IMR-90 (cell line): ENCODE measurements around the gene MEIS1. TPM values are rescaled to one million over a fixed set of nuclear protein-coding genes. Genes with fewer than 3 reads are reported as not detected.

Experiments used
- ATAC-seq: fragments of 200-7000 bp; cut with Tn5 transposase; 2 replicates; pipeline ENCODE4 v1.9.1; 2020; ENCODE audit warnings: low read depth, mild to moderate bottlenecking, moderate library complexity
- BruUV-seq: library from RNA; stranded (reverse); fragments of 400-500 nt; replicated peaks from 2 replicates; lab custom pipeline; 2021; lab: Mats Ljungman, UMichigan
- CTCF ChIA-PET: fragments of 300-600 bp; formaldehyde crosslinking; extraction: SDS; loops from one replicate; lab custom pipeline; 2021; ENCODE audit warnings: antibody characterized with exemption; lab: Yijun Ruan, JAX
- POLR2A ChIA-PET: fragments of 300-600 bp; sonication (Branson Sonifier 250); formaldehyde crosslinking; loops from one replicate; lab custom pipeline; 2022; ENCODE audit warnings: antibody characterized with exemption; ENCODE audit not compliant: unreplicated experiment; lab: Charles Lee
- DNase-seq: peaks from one replicate; pipeline ENCODE4 v3.0.0; 2013
- H2AFZ ChIP-seq: replicated peaks from 2 replicates; pipeline ENCODE3; 2013; ENCODE audit warnings: low read length, mild to moderate bottlenecking; ENCODE audit not compliant: poor library complexity
- H2AK5ac ChIP-seq: 2 replicates; pipeline ENCODE4 v1.6.1; 2013; ENCODE audit warnings: low read depth, low read length, inconsistent platforms
- H2AK9ac ChIP-seq: replicated peaks from 2 replicates; pipeline ENCODE3; 2013; ENCODE audit warnings: mild to moderate bottlenecking, low read depth, low read length, moderate library complexity; ENCODE audit not compliant: poor library complexity
- H2BK120ac ChIP-seq: 2 replicates; pipeline ENCODE4 v1.6.1; 2013; ENCODE audit warnings: low read depth, low read length, inconsistent platforms
- H2BK15ac ChIP-seq: 3 replicates; pipeline ENCODE4 v1.6.1; 2013; ENCODE audit warnings: low read depth, low read length, inconsistent platforms
- H2BK20ac ChIP-seq: 2 replicates; pipeline ENCODE4 v1.6.1; 2013; ENCODE audit warnings: low read depth, mild to moderate bottlenecking, inconsistent platforms, low read length, moderate library complexity
- H2BK5ac ChIP-seq: 2 replicates; pipeline ENCODE4 v1.6.1; 2013; ENCODE audit warnings: mild to moderate bottlenecking, low read depth, low read length, inconsistent platforms; ENCODE audit not compliant: poor library complexity, severe bottlenecking
- H3K14ac ChIP-seq: replicated peaks from 2 replicates; pipeline ENCODE4 v1.6.1; 2013; ENCODE audit warnings: low read depth, low read length, inconsistent platforms
- H3K18ac ChIP-seq: 2 replicates; pipeline ENCODE4 v1.6.1; 2013; ENCODE audit warnings: low read depth, low read length, control low read depth
- H3K23ac ChIP-seq: 2 replicates; pipeline ENCODE4 v1.6.1; 2013; ENCODE audit warnings: low read depth, low read length, inconsistent platforms
- H3K27ac ChIP-seq: 2 replicates; pipeline ENCODE4 v1.5.1; 2013; ENCODE audit warnings: mild to moderate bottlenecking, control low read depth, low read length; ENCODE audit not compliant: insufficient read depth
- H3K27me3 ChIP-seq: 2 replicates; pipeline ENCODE4 v1.6.1; 2013; ENCODE audit warnings: low read length; ENCODE audit not compliant: control insufficient read depth, insufficient read depth
- H3K36me3 ChIP-seq: 2 replicates; pipeline ENCODE4 v1.6.1; 2013; ENCODE audit warnings: low read length, mixed read lengths; ENCODE audit not compliant: control insufficient read depth, insufficient read depth
- H3K4ac ChIP-seq: 2 replicates; pipeline ENCODE4 v1.6.1; 2013; ENCODE audit warnings: low read depth, low read length, inconsistent platforms
- H3K4me1 ChIP-seq: 2 replicates; pipeline ENCODE4 v1.6.1; 2013; ENCODE audit warnings: low read length, mixed read lengths; ENCODE audit not compliant: control insufficient read depth, insufficient read depth
- H3K4me2 ChIP-seq: 2 replicates; pipeline ENCODE4 v1.6.1; 2013; ENCODE audit warnings: low read depth, mild to moderate bottlenecking, control low read depth, low read length, moderate library complexity
- H3K4me3 ChIP-seq: 2 replicates; pipeline ENCODE4 v1.5.1; 2013; ENCODE audit warnings: low read depth, mild to moderate bottlenecking, control low read depth, low read length, moderate library complexity; ENCODE audit not compliant: insufficient read depth
- H3K56ac ChIP-seq: 2 replicates; pipeline ENCODE4 v1.6.1; 2013; ENCODE audit warnings: low read length, inconsistent platforms; ENCODE audit not compliant: insufficient read depth; ENCODE audit errors: extremely low read depth
- H3K79me1 ChIP-seq, 2 experiments: 2 replicates each; pipeline ENCODE4 v1.6.1; 2013; ENCODE audit warnings: low read length in 2 of 2, inconsistent platforms in 1 of 2, low read depth in 1 of 2
- H3K9ac ChIP-seq: 2 replicates; pipeline ENCODE4 v1.6.1; 2013; ENCODE audit warnings: low read depth, low read length, control low read depth
- H3K9me1 ChIP-seq: 2 replicates; pipeline ENCODE4 v1.6.1; 2013; ENCODE audit warnings: low read length, inconsistent platforms; ENCODE audit not compliant: insufficient read depth
- H3K9me3 ChIP-seq: 2 replicates; pipeline ENCODE4 v1.6.1; 2013; ENCODE audit warnings: low read length; ENCODE audit not compliant: control insufficient read depth, insufficient read depth
- H4K20me1 ChIP-seq: 2 replicates; pipeline ENCODE4 v1.6.1; 2013; ENCODE audit warnings: low read length, inconsistent platforms; ENCODE audit not compliant: insufficient read depth
- H4K5ac ChIP-seq: 2 replicates; pipeline ENCODE4 v1.6.1; 2013; ENCODE audit warnings: mild to moderate bottlenecking, low read depth, low read length, control low read depth
- H4K8ac ChIP-seq, 2 experiments: 2 replicates each; pipeline ENCODE4 v1.6.1; 2013; ENCODE audit warnings: low read depth in 2 of 2, low read length in 2 of 2, control low read depth in 1 of 2, inconsistent platforms in 1 of 2
- H4K91ac ChIP-seq: 2 replicates; pipeline ENCODE4 v1.6.1; 2013; ENCODE audit warnings: low read depth, low read length, inconsistent platforms; ENCODE audit not compliant: insufficient read depth
- BHLHE40 ChIP-seq: fragments of 150-350 bp; IDR thresholded peaks from 2 replicates; pipeline ENCODE4 v1.6.1; 2016; ENCODE audit warnings: mild to moderate bottlenecking, low read depth, low read length
- CEBPB ChIP-seq: IDR thresholded peaks from 2 replicates; pipeline ENCODE4 v1.6.1; 2012; ENCODE audit warnings: low read depth, low read length, improper control_type of control experiment
- CHD1 ChIP-seq: IDR thresholded peaks from 2 replicates; pipeline ENCODE4 v1.6.1; 2012; ENCODE audit warnings: low read depth, low read length, improper control_type of control experiment
- CTCF ChIP-seq: conservative IDR thresholded peaks from 2 replicates; pipeline ENCODE4 v1.5.1; 2012; ENCODE audit warnings: mild to moderate bottlenecking, low read depth, low read length, improper control_type of control experiment
- ELK1 ChIP-seq: fragments of 150-350 bp; IDR thresholded peaks from 2 replicates; pipeline ENCODE4 v1.6.1; 2016; ENCODE audit warnings: low read depth, mild to moderate bottlenecking, low read length, moderate library complexity, borderline replicate concordance
- FOS ChIP-seq: fragments of 150-350 bp; IDR thresholded peaks from 2 replicates; pipeline ENCODE4 v1.6.1; 2016; ENCODE audit warnings: low read depth, low read length
- MAFK ChIP-seq: IDR thresholded peaks from 2 replicates; pipeline ENCODE4 v1.6.1; 2012; ENCODE audit warnings: low read depth, low read length, improper control_type of control experiment
- MXI1 ChIP-seq: IDR thresholded peaks from 2 replicates; pipeline ENCODE4 v1.6.1; 2012; ENCODE audit warnings: low read depth, mild to moderate bottlenecking, low read length, moderate library complexity, borderline replicate concordance
- NFE2L2 ChIP-seq: fragments of 150-350 bp; IDR thresholded peaks from 2 replicates; pipeline ENCODE4 v1.6.1; 2016; ENCODE audit warnings: low read depth, mild to moderate bottlenecking, low read length
- POLR2A ChIP-seq: IDR thresholded peaks from 2 replicates; pipeline ENCODE4 v1.6.1; 2012; ENCODE audit warnings: mild to moderate bottlenecking, low read depth, low read length
- RAD21 ChIP-seq: IDR thresholded peaks from 2 replicates; pipeline ENCODE4 v1.6.1; 2012; ENCODE audit warnings: low read length, improper control_type of control experiment
- RCOR1 ChIP-seq: IDR thresholded peaks from 2 replicates; pipeline ENCODE4 v1.6.1; 2012; ENCODE audit warnings: mild to moderate bottlenecking, low read length, improper control_type of control experiment; ENCODE audit not compliant: insufficient replicate concordance
- RFX5 ChIP-seq: IDR thresholded peaks from 2 replicates; pipeline ENCODE4 v1.8.0; 2012; ENCODE audit warnings: low read depth, mild to moderate bottlenecking, low read length, moderate library complexity
- SMC3 ChIP-seq: fragments of 150-350 bp; IDR thresholded peaks from 2 replicates; pipeline ENCODE4 v1.6.1; 2016; ENCODE audit warnings: low read depth, mild to moderate bottlenecking, antibody characterized with exemption, low read length, moderate library complexity
- USF2 ChIP-seq: fragments of 150-350 bp; IDR thresholded peaks from 2 replicates; pipeline ENCODE4 v1.6.1; 2017; ENCODE audit warnings: mild to moderate bottlenecking, antibody characterized with exemption, low read length, low read depth
- WGBS, 2 experiments: methylation state at CpG; one replicate each; pipeline versions ENCODE4 v1.1.5 to v1.1.7; 2013; ENCODE audit warnings: missing lambda C conversion rate in 2 of 2; ENCODE audit not compliant: insufficient read length in 1 of 2; ENCODE audit errors: extremely low coverage in 2 of 2; 5-methylcytosine and 5-hydroxymethylcytosine counted together
- dilution Hi-C: fragments of 300-500 bp; cut with HindIII; formaldehyde crosslinking; loops from one replicate; pipeline ENCODE4 v1.14.3; 2018; ENCODE audit warnings: low sequenced_read_pairs; ENCODE audit not compliant: unreplicated experiment
- in situ Hi-C: fragments of 300-500 bp; cut with MboI; formaldehyde crosslinking; loops from 3 replicates; pipeline ENCODE4 v1.14.3; 2019; ENCODE audit warnings: low sequenced_read_pairs, inconsistent platforms, mixed read lengths
- intact Hi-C: fragments of 100-400 bp; cut with micrococcal nuclease; formaldehyde crosslinking; loops from 2 replicates; pipeline ENCODE4 v1.10.0; 2022
- polyA plus RNA-seq, 3 experiments: library from polyadenylated mRNA; depleted of rRNA; stranded (reverse); fragments of >200 nt; gene quantifications; 2 replicates each; pipeline ENCODE4 v1.2.3, GENCODE V29; 2012; ENCODE audit warnings: low replicate concordance in 1 of 3
- total RNA-seq: library from RNA; depleted of rRNA; stranded (reverse); fragments of >200 nt; gene quantifications from 2 replicates; pipeline ENCODE4 v1.2.3, GENCODE V29; 2012

MEIS1 gene
- total and polyA plus RNA-seq, 2 of the 4 experiments (the other 2 are of a cell fraction) = 54.4 to 157 TPM

GRCh38 chr2:66477135-66477842, 42.4 kb downstream of the MEIS1 start:
- Histone ChIP-seq H3K4me2 (0 out of 2 replicates have a peak overlapping the region, but pooled peaks have one; percentile 5), H3K23ac (no peak overlapping the region), H3K36me3 (peaks cover 46% of the 10 kb centered on the region), H3K9ac (no peak overlapping the region), H3K27ac (no peak overlapping the region), H3K27me3 (no peaks in the 10 kb centered on the region), H3K56ac (no peak overlapping the region), H2BK20ac (no peak overlapping the region), H2AK9ac (no peak overlapping the region), H3K18ac (no peak overlapping the region), H2AFZ (no peak overlapping the region), H4K5ac (no peak overlapping the region), H3K4me1 (peaks cover 19% of the 10 kb centered on the region), H3K9me3 (no peaks in the 10 kb centered on the region), H2BK15ac (no peak overlapping the region), H3K14ac (0 out of 2 replicates have a peak overlapping the region, but pooled peaks have one; percentile 3), H4K91ac (no peak overlapping the region), H4K8ac (no peak overlapping the region; a peak in 1 of 4 replicates), H2AK5ac (no peak overlapping the region), H3K4me3 (no peak overlapping the region), H3K9me1 (peaks cover 32% of the 10 kb centered on the region), H3K4ac (no peak overlapping the region), H2BK120ac (no peak overlapping the region), H4K20me1 (peaks cover 91% of the 10 kb centered on the region), H3K79me1 (peaks cover 28 to 69% of the 10 kb centered on the region in 2 experiments), H2BK5ac (no peak overlapping the region)
- intact Hi-C loops (no loop called here), in situ Hi-C loops (no loop called here), dilution Hi-C loops (no loop called here)
- WGBS, 2 experiments = 100% methylated on average over 1 of the region's 4 CpGs; no CpG with 5 or more reads in 1 of the 2 experiments
- DNase-seq (peak; percentile 60), ATAC-seq (peak; percentile 41)
- ChIA-PET POLR2A (no interaction called here), CTCF (interaction anchor here (0.6 kb wide), 1 partner anchor 49 kb away, joined by 4 read pairs; no protein-coding TSS in a partner anchor)
- no TSS peak for BruUV-seq
- TF ChIP-seq MAFK (no peak), POLR2A (no peak), RAD21 (no peak), BHLHE40 (no peak), CHD1 (no peak), ELK1 (no peak), SMC3 (no peak), USF2 (no peak), CTCF (no peak), RCOR1 (no peak), MXI1 (no peak), CEBPB (no peak), RFX5 (no peak), FOS (no peak; the same call in 1 of the 2 replicates), NFE2L2 (no peak)
